T-helper 9 cell (primary cell): ENCODE results near the gene RANBP10.
A peak's percentile ranks its signal among the peaks of the same experiment; 100 is the strongest.

ENCODE experiments used
- DNase-seq: peaks from one replicate; pipeline ENCODE4 v3.0.0-alpha.2; 2020

The RANBP10 gene

GRCh38 chr16:67736858-67737257 lies 69.5 kb downstream of the RANBP10 start:
- no peak for DNase-seq

GRCh38 chr16:67734731-67735201 lies 71.6 kb downstream of the RANBP10 start:
- DNase-seq = no peak

GRCh38 chr16:67733734-67734470 lies 72.5 kb downstream of the RANBP10 start:
- DNase-seq = no peak

GRCh38 chr16:67731753-67732095 lies 74.6 kb downstream of the RANBP10 start:
- no peak for DNase-seq

GRCh38 chr16:67731071-67731752 lies 75.1 kb downstream of the RANBP10 start:
- no peak for DNase-seq

GRCh38 chr16:67730326-67730725 lies 76.0 kb downstream of the RANBP10 start:
- DNase-seq = no peak

GRCh38 chr16:67729636-67730248 lies 76.6 kb downstream of the RANBP10 start:
- DNase-seq = no peak

- DNase-seq = no peak
Observed at GRCh38 chr16:67727521-67728485, 78.6 kb downstream of the RANBP10 start.

- DNase-seq = no peak
Observed at GRCh38 chr16:67726106-67727034, 80.0 kb downstream of the RANBP10 start.

GRCh38 chr16:67723911-67724305 lies 82.5 kb downstream of the RANBP10 start:
- DNase-seq = no peak

- no peak for DNase-seq
Observed at GRCh38 chr16:67723151-67723910, 83.0 kb downstream of the RANBP10 start.

GRCh38 chr16:67720236-67720635 lies 86.1 kb downstream of the RANBP10 start:
- DNase-seq = no peak

- DNase-seq = peak; percentile 3
Observed at GRCh38 chr16:67719778-67720144, 86.6 kb downstream of the RANBP10 start.

- DNase-seq = peak; percentile 99
Observed at GRCh38 chr16:67719048-67719777, 87.1 kb downstream of the RANBP10 start, which contains the start of gene GFOD2. TSS of gene GFOD2 (minus strand) at chr16:67719316. CDS start at chr16:67685715, 33,601 bp downstream.

GRCh38 chr16:67718668-67719047 lies 87.7 kb downstream of the RANBP10 start:
- DNase-seq = no peak

- no peak for DNase-seq
Observed at GRCh38 chr16:67716097-67716496, 90.3 kb downstream of the RANBP10 start.

GRCh38 chr16:67714522-67714921 lies 91.8 kb downstream of the RANBP10 start:
- DNase-seq = no peak

GRCh38 chr16:67713647-67714273 lies 92.6 kb downstream of the RANBP10 start:
- no peak for DNase-seq

- no peak for DNase-seq
Observed at GRCh38 chr16:67710607-67711006, 95.8 kb downstream of the RANBP10 start.

- DNase-seq = no peak
Observed at GRCh38 chr16:67709050-67709449, 97.3 kb downstream of the RANBP10 start.
